HG03460 (cell line): Measurements from ENCODE around the gene RPTOR.

ENCODE experiments used
- ATAC-seq: cut with Tn5 transposase; IDR thresholded peaks from one replicate; pipeline ENCODE4 v1.9.1; 2021; ENCODE audit not compliant: unreplicated experiment

RPTOR gene

DNA sequence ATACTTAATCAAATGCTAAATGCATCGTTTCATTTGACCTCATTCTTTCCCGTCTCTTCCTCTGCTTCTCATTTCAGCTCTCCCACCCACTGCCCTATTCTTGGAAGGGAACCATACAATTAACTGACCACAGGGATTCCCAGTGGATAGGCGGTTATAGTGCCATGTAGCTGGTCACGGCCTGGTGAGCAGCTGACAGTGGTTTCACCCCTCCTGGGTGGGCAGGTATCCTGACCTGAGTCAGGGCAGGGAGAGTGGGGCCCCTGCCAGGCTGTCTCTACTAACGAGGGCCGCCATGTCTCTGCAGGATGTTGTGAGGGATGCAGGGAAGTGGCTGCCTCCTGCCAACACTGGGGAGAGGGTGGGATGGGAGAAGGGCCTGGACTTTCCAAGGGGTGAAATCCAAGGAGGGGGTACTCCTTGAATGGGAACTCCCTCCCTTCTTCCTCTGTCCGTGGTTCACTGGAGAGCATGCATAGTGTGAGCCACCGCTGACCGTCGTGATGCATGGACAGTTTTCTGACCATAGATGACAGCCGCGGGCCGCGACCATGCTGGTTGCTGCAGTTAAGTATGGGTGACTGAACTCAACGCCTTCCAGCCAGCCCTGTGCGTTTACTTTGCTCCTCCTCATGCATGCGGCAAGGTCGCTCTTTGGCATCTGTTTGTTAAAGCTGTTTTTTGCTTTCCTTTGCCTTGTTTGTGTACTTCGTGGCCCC is 95.9 kb downstream of the RPTOR start:
- no peak for ATAC-seq

DNA sequence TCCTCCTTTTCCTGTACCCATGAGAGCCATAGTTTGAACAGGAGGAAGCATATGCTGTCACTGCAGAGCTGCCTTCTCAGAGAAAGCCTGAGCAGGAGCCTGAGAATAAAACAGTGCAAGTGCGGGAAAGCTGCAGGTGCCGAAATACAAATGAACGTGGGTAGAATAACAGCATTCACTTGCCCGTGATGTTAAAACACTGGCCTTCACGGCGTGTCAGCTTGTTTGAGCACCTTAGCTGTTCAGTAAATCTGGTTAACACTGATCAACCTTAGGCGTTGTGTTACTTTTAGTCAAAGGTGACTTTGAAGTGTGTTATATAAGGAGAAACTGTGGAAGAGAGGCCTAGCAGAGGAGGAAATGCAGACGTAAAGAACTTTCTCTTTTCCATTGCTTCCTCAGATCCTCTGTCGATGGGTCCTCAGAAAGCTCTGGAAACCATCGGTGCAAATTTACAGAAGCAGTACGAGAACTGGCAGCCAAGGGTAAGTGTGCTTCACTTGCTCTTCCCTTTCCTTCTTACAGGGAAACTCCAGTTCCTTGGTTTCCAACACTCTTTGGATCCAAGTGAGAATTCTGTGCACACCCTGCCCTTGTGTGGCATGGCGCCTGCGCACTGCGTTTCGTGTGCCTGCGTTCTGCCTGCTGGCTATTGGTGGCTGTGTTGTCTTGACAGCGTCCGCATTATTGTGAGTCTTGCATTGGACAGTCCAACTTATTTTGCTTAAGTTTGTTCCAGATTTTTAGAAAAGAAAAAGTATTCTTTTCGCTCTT is 98.9 kb downstream of the RPTOR start:
- no peak for ATAC-seq

DNA sequence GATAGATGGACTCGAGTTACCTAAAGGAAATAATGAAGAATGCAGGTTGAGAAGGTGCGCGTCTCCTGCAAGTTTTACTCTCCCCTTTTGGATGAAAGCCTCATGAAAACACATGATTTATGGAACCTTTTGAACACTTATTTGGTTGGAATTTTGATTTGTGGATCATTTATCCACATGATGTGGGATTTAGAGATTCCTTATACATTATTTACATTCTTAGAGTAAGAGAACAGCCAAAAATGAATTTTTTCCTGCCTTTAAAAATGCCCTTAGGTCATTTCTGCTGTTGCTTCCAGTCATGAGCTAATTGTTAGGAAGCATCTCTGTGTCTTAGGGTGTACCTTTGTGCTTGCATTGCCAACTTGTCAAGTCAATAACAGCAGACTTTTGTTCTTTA is 99.9 kb downstream of the RPTOR start:
- no peak for ATAC-seq

DNA sequence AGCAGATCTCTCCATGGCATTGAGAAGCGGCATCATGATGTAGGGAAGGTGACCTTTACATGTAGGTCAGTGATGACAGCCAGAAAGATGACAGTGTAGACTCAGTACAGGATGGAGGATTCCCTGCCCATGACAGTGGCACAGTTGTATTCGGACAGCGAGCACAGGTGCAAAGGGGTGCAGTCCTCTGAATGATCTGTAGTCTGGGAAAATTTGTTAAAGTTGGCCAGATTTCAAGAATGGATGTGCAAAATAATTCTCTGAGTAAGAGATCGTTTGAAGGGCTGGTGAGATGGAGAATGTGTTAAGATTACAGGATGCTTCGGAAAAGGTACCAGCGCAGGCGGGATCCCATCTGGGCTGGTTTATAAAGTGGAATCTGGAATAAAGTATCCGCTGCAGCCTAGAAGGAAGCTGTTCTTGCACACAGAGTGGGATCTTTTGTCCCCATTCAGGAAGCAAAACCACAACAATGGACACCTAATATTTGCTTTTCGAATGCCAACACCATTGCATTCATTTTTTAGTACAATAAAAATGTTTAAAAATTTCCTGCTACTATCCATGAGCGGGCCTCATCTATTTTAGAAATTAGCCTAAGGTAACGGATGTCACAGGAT is 101.2 kb downstream of the RPTOR start:
- ATAC-seq, result no peak

DNA sequence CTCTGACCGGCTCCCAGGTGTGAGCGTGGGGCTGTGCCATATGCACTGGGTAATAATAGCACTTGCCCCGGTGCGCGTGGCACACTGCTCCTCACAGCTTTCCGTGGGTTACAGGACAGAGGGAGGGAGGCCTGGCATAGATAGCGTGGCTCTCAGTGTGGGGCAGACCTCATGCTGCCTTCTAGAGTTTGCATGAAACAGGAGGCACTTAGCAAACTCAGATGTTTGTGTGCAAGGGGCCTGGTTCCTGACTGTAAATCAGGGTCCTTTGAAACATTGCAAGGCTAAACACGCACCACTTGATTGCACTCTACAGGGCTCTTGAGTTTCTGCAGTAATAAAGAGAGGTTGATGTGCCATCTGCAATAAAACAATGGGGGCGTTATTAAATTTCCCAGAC is 101.7 kb downstream of the RPTOR start:
- no peak for ATAC-seq

DNA sequence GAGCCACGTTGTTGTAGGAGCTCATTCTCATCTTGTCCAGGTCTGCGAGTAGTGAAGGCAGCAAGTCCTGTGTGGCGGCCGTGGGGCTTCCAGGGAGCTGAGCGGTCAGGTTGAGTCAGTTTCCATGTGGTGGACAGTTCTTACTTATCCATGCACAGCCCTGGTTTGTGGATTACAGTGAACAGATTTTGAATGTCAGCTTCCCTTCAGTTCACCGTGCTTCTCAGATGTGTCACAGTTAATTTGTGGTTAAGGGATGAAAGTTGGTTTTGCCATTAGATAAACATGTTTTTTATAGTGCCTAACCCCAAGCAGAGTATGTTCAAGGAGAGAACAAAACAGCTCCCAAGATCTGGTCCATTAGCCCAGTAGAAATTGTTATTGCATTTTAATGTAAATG is 103.1 kb downstream of the RPTOR start:
- ATAC-seq, result no peak

DNA sequence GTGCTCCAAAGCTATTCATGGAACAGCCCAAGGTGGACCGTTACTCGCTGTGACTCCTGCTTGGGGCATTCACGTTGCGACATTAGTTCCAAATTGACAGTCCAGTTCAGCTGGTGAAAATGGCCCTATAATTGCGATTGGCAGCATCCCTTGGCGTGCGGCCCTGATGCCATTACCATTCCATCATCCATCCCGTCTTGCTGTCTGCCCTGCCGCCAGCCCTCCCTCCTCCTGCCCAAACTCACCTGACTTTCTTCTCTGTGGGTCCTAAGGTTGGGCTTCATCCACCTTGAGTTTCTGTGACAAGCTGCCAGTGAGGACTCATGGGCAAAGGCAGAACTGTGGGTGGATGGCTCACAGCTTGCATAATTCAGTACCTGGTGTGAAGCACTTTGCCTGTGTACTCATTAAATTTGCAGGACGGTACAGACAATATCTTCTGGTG is 104.6 kb downstream of the RPTOR start:
- ATAC-seq, result no peak

DNA sequence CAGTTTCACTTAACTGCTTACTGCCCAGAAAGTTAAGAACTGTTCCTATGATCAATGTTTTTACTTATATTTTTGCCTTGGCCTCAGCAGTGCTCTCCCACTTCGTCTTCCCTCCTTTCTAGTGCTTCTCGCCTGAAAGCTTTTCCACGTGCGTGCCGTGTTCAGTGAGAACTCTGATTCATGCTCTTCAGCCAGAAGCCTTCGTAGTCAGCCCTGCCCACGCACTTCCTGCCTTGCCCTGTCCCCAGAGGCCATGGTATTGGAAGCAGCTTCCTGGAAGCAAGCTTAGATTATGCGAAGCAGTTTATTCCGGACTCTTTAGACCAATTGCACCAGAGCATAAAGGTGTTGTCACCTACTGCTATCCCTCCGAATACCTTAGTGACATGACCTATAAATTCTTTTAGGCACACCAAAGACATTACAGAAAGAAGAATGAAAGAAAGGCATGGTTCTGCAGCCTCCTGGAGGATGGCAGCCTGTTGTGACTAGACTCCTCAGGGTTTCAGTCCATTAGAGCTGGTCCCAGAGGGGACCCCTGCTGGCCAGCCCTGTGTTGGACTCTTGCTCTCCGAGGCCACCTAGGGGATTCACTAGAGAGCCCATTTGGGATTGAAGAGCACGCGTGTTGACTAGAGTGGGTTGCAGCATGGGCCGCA is 105.2 kb downstream of the RPTOR start:
- no peak for ATAC-seq

DNA sequence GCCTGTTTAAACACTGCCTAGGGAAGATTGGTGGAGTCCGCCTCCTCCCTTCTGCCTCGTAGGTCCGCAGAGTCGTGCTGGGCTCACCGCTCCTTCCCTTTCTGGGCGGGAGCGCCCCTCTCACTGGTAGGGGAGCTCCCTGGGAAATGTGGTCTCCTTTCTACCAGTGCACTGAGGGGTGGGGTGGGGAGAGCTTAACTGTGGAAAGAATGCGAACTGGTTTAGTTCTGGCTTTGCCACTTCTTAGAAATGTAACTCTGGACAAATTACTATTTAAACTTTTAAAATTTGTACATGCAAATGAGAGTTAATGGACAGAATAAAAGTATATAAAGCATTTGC is 105.7 kb downstream of the RPTOR start:
- ATAC-seq, result no peak

DNA sequence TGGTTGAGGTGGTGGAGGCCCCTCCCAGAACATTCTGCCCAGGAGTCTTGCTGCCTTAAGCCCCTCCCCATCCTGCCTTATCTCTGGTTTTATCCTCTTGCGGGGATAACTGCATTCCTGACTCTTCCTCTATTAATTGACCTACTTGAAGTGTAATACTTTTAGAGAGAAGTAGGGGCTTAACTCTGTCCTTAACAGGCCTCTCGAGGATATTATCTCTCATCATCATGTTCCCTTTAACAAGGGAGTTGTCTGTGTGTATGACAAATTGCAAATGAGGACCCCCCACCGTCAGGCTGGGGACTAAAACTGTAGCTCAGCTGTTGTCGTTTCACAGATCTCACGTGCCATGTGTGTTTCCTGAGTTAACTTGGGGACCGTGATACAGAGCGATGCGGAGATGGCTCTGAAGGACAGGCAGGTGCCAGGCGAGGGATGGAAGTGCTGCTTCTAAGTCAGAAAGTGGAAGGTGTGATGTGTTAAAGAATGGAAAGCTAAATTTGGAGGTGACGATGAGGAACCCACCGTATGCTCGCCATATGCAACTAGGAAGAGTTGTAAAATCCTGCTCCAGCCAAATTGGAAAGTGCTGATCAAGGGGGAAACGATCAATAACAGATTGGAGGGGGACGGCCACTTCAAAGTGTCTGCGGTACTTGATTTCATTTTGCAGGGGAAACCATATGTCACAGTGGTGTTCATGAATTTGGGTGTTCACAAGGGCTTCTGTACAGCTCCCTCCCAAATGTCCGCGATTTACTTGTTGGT is 106.3 kb downstream of the RPTOR start:
- no peak for ATAC-seq

DNA sequence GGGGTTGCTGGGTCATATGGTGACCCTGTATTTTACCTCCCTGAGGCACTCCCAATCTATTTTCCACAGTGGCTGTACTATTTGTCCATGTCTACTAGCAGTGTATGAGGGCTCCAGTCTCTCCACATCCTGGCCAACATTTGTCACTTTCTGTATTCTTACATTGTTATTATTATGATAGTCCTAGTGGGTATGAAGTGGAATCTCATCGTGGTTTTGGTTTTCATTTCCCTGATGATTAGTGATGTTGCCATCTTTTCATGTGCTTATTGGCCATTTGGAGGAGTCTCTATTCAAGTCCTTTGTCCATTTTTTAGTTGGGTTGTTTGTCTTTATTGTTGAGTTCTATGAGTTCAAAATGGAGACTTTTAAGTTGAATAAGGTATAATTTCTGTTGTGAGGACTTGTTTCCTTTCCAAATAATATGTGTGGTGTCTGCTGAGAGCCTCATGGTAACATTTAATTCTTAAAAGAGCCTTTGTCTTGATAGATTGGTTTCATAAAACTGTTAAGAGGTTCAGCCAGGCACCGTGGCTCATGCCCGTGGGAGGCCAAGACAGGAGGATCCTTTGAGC is 108.2 kb downstream of the RPTOR start:
- no peak for ATAC-seq

DNA sequence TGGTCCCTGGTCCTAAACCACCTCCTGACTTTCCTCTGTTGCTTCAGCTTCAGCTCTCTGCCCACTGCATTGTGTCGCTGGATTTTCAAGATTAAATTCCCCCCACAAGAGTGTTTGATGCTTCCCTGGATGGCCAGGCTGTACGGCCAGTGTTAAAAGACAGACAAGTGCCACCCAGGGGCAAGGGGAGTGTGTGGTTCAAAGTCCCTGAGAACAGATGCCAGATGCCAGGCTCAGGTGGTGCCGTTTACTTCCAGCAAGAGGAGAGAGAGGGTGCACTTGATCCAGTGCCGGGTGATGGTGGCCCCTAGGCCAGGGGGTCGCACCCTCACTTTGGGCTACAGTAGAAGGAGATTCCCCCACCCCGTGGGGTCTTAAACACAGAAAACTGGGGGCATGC is 109.2 kb downstream of the RPTOR start:
- ATAC-seq, result no peak

DNA sequence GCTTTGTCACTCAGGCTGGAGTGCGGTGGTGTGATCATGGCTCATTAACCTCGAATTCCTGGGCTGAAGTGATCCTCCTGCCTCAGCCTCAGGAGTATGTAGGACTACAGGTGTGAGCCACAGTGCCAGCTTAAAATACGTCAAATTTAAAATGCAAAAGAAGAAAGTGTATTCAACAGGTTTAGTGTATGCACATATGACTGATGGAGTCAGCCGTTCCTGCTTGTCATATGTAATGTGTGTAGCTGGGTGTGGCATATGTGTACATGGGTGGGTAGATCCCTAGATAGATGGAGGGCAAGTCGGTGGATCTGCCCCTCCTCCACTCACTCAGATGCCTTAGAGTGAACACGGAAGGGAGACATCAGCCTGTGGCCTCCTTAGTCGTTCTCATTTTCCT is 111.0 kb downstream of the RPTOR start:
- no peak for ATAC-seq

DNA sequence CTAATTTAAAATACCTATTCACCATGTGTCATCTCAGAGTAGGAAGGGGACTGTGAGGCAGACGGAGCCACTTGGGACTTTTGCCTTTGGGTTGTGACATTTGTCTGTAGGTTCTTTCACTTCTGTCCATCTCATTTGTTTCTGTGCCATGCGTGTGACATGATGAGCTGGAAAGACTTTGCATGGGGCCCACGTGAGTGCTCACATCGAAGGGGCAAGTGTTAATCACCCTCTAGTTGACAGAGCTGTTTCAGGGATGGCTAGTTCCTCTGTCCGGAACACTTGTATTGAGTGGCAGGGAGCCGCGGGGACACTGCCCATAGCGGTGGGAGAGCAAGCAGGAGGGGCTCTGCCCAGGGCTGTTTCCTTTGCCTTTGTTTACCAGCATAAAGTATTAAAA is 112.0 kb downstream of the RPTOR start:
- ATAC-seq, result no peak

DNA sequence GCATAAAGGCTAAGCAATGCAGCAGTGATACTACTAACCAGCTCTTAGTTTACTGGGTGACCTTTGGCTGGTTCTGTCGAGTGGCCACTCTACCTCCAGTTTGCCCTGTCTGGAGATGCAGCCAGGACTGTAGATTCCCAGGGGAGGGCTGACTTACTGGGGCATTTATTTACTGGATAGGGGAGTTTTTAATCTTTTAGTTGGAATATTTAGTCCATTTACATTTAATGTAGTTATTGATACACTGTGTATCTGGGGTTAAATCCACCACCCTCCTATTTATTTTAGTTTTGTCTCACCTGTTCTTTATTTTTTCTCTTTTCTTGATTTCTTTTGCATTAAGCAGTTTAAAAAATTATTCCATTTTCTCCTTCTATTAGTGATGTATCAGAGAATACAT is 112.9 kb downstream of the RPTOR start:
- ATAC-seq, result no peak

DNA sequence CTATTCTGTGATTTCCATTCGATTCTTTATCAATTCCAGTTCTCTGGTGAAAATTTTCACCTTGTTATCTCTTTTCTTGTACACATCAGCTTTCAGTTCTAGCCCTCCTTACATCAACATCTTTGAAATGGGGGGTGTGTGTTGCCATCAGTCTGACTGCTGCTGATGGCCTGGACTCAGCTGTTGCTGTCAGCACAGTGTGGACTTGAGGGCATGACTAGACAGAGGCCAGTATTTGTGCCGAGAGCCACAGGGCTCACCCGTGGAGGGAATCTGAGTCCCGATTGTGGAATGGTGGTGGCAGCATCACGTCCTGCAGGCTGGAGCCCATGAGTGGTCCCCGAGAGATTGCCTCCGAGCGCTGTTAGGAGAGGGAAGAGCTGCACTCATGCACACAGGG is 114.2 kb downstream of the RPTOR start:
- ATAC-seq, result no peak

DNA sequence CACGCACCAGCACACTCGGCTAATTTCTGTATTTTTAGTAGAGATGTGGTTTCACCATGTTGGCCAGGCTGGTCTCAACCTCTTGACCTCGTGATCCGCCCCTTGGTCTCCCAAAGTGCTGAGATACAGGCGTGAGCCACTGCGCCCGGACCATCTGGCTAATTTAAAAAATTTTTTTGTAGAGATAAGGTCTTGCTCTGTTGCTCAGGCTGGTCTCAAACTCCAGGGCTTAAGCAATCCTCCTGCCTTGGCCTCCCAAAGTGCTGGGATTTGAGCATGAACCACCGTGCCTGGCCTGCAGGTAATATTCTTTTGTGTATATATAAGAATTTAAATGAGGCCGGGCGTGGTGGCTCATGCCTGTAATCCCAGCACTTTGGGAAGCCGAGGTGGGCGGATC is 115.0 kb downstream of the RPTOR start:
- no peak for ATAC-seq

DNA sequence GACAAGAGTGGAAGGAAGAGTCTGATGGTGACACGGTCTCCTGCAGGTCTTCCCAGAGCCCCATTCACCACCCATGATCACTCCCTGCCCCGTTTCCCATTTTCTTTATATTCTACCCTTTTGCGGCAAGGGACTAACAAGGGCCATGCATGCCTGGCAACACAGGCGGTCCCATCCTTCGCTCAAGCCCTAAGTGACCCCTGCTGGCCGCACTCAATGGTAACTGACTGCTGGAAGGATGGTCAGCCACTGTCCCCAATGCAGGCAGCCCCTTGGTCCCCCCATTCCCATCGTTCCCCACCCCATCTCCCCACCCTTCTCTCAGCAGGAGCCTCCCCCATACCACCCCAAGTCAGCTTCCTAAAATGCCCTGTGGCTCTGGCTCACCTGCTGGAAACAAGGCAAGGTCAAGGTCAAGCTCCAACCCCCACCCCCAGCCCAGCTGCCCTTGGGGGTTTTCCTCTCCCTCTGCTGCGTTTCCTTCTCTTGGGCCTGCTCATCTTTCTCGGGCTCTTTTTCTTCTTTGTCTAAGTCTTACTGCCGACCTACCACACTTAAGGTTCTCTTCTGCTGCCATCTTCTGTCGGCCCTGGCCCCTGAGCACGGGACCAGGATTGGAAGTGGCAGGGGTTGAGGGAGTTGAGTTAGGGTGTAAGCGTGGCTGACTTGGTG is 116.0 kb downstream of the RPTOR start:
- no peak for ATAC-seq

DNA sequence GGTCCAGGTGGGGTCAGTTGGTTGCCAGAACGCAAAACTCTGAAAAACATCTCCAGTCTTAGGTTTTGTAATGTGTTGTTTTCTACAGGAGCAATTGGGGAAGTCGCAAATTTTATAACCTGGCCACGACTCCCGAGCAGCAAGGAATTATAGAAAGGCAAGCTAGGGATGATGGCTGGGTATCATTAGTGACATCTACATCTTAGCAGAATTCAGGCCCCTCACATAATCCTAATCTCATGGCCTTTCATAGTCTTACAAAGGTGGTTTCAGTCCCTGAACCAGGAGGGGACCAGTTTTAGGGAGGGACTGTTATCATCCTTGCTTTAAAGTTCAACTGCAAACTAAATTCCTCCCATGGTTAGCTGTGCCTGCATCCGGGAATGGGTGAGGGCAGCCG is 117.9 kb downstream of the RPTOR start:
- no peak for ATAC-seq

DNA sequence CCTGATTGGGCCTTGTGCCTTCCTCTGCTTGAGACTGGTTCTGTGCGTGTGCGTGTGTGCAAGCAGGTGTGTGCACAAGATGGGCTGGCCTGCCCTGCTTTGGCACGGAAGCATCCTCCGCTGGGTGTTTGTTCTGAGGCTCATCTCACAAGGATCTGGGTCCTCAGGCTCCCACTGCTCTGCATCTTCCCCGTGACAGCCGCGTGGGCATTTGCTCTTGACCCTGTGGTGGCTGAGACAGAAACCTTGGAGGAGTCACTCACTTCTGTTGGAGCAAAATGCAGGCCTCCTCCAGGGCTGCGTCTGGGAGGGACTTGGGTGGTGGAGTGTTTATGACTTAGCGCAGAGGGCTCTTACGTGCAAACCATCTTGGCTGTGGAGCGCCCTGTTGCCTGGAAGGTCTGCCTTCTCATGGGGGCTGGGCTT is 119.2 kb downstream of the RPTOR start:
- ATAC-seq, result no peak
